SU-DHL-6 (cell line): ENCODE data around the gene MAPKAPK5.

Source experiments
- CTCF ChIP-seq: fragments of 200-600 bp; sonication (generic); IDR thresholded peaks from one replicate; pipeline ENCODE4 v1.5.1; 2017; ENCODE audit warnings: antibody characterized with exemption, mild to moderate bottlenecking, low read length, moderate library complexity; ENCODE audit not compliant: insufficient read depth, poor library complexity, severe bottlenecking
- EZH2phosphoT487 ChIP-seq: fragments of 200-600 bp; sonication (generic), shearing (Covaris generic); conservative IDR thresholded peaks from 2 replicates; pipeline ENCODE4 v1.6.1; 2018; ENCODE audit warnings: mild to moderate bottlenecking, antibody characterized with exemption, low read length, moderate library complexity, mixed read lengths

GRCh38 chr12:111798182-111798581 lies 43.8 kb upstream of the MAPKAPK5 start:
- TF ChIP-seq CTCF: no peak
- no peak for TF ChIP-seq EZH2phosphoT487
